IPS-18c (cell line): Measurements from ENCODE around the gene SH3RF3.

ENCODE experiments used
- H3K4me3 ChIP-seq: 2 replicates; pipeline ENCODE4 v1.7.0; 2013; ENCODE audit warnings: low read depth, mild to moderate bottlenecking, low read length, moderate library complexity; ENCODE audit not compliant: insufficient read depth
- H3K9me3 ChIP-seq: one replicate; pipeline ENCODE4 v1.6.1; 2013; ENCODE audit warnings: mild to moderate bottlenecking, low read length, moderate library complexity; ENCODE audit not compliant: control insufficient read depth, insufficient read depth

Gene SH3RF3

DNA sequence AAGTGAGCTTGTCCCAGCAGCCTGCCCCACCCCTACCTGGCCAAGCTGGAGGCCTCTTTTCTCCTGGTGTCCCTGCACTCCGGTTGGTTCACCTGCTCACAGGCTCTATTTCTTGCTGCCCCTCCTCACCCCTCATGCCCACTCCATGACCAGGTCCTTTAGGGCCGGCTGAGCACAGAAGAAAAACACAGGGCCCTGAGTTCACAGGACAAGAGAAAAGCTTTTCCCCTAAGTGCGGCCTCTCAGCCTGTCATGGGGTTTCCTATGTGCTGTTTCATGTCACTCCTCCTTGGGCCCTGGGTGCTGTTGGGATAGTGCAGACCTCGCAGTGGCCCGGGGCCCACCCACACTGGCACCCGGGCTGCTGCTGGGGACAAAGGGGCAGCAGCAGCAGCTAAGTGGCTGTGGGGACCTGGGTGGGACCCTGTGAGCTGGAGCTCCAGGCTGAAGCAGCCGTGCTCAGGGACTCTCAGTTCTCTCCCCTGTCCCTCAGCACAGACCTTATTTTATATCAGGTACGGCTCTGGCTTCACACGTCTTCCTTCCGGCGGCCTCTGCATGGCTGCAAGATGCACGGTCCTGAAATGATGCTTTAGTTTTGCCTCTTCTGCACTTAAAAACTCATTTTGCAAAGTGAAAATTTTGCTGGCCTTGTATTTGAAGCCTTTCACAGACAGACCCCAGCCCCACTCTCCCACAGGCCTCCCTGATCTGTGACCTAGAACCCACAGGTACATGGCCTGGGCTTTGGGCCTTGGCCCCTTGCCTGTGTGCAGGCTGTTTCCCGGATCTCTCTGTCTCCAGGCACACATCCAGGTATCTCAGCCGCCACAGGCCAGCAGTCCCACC lies 71.8 kb downstream of the SH3RF3 start:
- no peaks in the 10 kb centered on the region for H3K9me3 ChIP-seq
- no peak overlapping the region for H3K4me3 ChIP-seq

- H3K4me3 ChIP-seq: no peak overlapping the region
- no peaks in the 10 kb centered on the region for H3K9me3 ChIP-seq
These were observed 72.7 kb downstream of the SH3RF3 start for GRCh38 chr2:109201465-109202327.

DNA sequence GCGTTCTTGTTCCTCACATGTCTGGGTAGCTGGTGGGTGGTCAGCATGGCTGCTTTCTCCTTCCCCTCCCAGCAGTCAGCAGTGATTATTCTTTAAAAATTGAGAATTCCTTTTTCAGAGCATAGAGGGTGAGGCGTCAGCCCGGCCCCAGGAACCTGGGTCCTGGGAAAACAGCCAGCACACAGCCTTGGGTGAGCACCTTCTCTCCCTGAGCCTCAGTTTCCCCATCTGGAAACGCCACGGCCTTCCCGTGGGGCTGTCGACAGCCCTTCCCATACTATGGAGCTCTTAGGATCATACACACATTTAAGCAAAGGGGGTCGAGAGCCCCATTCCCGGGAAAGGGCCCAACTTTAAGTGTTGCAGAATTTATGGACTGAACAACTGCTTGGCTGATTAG lies 73.5 kb downstream of the SH3RF3 start:
- no peak overlapping the region for H3K4me3 ChIP-seq
- no peaks in the 10 kb centered on the region for H3K9me3 ChIP-seq

DNA sequence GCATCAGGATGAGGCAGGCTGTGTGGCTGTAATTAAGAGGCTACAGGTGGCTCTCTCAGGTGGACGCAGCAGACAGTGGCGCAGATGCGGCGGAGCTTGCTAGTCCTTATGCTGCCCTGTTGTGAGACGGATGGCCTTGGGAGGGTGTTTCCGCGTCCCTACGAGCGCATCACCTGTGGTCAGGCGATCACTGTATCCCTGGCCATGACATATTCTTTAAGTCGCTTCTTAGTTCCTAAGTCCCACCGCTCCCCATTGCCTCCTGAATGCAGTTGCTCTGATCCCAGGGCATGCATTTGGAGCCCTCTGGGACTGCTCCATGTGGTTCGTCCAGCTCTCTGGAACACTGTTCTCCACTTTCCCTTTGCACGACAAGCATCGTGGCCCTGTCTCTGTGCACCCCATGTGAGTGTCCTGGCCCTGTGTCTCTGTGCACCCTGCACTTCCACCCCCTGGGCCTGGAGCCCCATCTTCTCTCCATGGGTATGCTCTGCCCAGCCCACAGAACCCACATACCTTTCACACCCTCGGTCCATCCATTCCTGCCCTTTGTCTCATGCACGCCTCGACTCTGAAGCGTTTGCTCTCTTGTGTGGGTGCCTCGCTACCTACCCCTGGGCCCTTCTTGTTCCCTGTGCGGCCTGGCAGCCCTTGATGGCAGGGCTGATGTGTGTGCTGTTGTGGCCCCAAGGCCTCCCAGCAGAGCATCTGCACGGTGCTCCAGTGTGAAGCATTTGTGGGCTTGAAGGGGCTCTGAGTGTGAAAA lies 74.4 kb downstream of the SH3RF3 start:
- Histone ChIP-seq H3K4me3 (no peak overlapping the region), H3K9me3 (no peaks in the 10 kb centered on the region)

DNA sequence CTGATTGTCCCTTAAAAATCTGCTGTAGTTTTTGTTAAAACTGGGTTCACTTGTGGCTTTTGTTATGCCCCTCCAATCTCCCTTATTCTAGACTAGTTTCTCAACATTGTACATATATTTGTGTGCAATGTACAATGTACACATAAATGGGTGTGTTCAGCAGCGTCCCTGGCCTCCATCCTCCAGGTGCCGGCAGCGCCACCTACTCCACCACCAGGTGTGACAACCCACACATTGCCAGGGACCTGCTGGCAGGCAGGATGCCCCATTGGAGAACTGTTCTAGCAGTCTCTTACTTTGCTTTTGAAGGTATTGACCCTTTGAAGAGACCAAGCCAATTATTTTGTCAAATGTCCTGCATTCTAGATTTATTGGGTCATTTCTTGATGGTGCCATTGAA lies 75.4 kb downstream of the SH3RF3 start:
- Histone ChIP-seq H3K9me3 (peaks cover 2% of the 10 kb centered on the region), H3K4me3 (no peak overlapping the region)

GRCh38 chr2:109205447-109205846 lies 76.4 kb downstream of the SH3RF3 start:
- Histone ChIP-seq H3K4me3 (no peak overlapping the region), H3K9me3 (peaks cover 2% of the 10 kb centered on the region)

DNA sequence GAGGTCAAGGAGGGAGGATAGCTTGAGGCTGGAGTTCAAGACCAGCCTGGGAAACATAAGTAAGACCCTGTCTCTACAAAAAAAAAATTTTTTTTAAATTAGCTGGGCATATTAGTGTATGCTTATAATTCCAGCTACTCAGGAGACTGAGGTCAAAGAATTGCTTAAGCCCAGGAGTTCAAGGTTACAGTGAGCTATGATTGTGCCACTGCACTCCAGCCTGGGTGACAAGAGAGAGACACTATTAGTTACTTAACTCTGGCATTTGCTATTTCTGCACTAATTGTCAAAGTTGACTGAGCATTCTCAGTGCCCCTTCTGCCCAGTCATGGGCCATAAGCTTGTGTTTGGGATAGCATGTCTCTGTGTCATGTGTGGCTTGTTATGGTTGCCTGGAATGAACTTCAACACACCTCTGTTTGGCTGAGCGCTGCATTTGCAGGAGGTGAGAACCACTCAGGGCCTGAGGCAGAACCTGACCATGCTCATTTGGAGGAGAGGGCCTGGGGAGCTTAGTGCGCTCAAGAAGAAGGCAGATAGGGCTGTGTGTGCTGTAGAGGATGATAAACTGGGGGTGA lies 77.7 kb downstream of the SH3RF3 start:
- Histone ChIP-seq H3K9me3 (peaks cover 2% of the 10 kb centered on the region), H3K4me3 (no peak overlapping the region)

- peaks cover 2% of the 10 kb centered on the region for H3K9me3 ChIP-seq
- H3K4me3 ChIP-seq: no peak overlapping the region
These were observed 78.2 kb downstream of the SH3RF3 start for GRCh38 chr2:109207176-109207575.

GRCh38 chr2:109208071-109208950 lies 79.3 kb downstream of the SH3RF3 start:
- Histone ChIP-seq H3K4me3 (no peak overlapping the region), H3K9me3 (peaks cover 2% of the 10 kb centered on the region)

GRCh38 chr2:109208951-109209335 lies 79.9 kb downstream of the SH3RF3 start:
- peaks cover 2% of the 10 kb centered on the region for H3K9me3 ChIP-seq
- H3K4me3 ChIP-seq: no peak overlapping the region

DNA sequence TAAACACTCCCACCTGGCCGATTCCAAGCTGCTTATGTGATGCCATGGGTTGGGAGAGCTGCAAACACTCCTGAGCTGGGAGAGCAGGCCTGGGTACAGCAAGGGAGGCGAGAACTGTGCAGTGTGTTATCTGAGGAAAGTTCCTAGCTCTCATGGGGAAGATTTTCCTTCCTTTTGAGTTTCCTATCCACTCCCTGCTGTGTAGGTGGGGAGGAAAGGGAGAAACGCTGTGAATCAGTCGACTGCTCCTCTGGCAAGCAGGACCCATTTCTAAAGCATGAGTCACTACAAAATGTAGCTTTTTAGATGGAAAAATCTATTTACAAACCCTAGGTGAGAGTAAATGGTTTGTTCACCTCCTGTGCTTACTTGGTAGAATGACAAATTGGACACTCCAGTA lies 80.4 kb downstream of the SH3RF3 start:
- H3K4me3 ChIP-seq: no peak overlapping the region
- peaks cover 2% of the 10 kb centered on the region for H3K9me3 ChIP-seq

- Histone ChIP-seq H3K9me3 (peaks cover 2% of the 10 kb centered on the region), H3K4me3 (no peak overlapping the region)
These were observed 80.9 kb downstream of the SH3RF3 start for GRCh38 chr2:109209941-109210340.

GRCh38 chr2:109210431-109211200 lies 81.6 kb downstream of the SH3RF3 start:
- Histone ChIP-seq H3K9me3 (peaks cover 2% of the 10 kb centered on the region), H3K4me3 (no peak overlapping the region)

GRCh38 chr2:109211315-109211714 lies 82.3 kb downstream of the SH3RF3 start:
- Histone ChIP-seq H3K4me3 (no peak overlapping the region), H3K9me3 (peaks cover 2% of the 10 kb centered on the region)

DNA sequence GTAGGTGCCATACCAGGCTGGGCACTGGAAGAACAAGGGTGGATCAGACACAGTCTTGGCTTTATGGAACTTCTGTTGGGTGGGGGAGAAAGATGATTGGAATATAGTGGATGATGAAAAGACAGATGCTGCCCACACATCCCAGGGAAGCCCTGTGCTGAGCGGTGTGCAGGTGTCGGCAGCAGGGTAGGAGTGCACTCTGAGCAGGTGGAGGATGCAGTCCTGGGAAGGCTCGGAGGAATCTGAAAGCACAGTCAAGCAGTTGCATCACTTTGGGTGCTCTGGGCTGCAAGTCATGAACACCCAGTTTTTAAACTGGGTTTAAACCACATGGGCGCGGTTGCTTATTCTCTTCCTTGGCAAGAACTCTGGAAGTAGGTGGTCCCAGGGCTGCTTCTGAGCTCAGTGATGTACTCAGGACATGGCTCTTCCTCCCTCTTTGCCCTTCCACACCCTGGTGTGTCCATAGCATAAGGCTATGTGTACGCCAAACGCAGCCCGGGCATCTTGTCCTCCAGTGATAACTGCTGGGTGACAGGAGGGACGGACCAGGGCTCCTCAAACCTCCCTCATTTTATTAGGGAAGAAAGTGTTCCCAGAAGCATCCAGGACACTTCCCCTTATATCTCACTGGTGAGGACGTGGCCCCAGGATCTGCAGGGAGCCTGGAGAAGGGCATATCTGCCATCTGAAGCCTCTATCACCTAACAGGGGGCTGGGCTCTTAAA lies 84.0 kb downstream of the SH3RF3 start:
- peaks cover 2% of the 10 kb centered on the region for H3K9me3 ChIP-seq
- H3K4me3 ChIP-seq: no peak overlapping the region
